Sigmoid colon (tissue), 7 donors: ENCODE measurements around the gene TMEM40. TPM values are rescaled to one million over a fixed set of nuclear protein-coding genes. Genes with fewer than 3 reads are reported as not detected.

Experiments used
- DNase-seq: peaks from one replicate; pipeline ENCODE4 v3.0.0-alpha.2; 2019
- H3K27ac ChIP-seq, 4 donors: fragments of 200-600 bp; sonication (generic); one replicate each; pipeline ENCODE4 v1.5.1; 2016 to 2019; ENCODE audit warnings: mild to moderate bottlenecking in 1 of 4
- H3K27me3 ChIP-seq, 3 donors: fragments of 200-600 bp; sonication (generic); one replicate each; pipeline ENCODE4 v1.5.1; 2019; ENCODE audit warnings: mild to moderate bottlenecking in 1 of 3
- H3K36me3 ChIP-seq, 4 donors: fragments of 200-600 bp; sonication (generic); one replicate each; pipeline ENCODE4 v1.5.1; 2016 to 2019
- H3K4me1 ChIP-seq, 4 donors: fragments of 200-600 bp; sonication (generic); one replicate each; pipeline ENCODE4 v1.5.1; 2017 to 2019
- H3K4me3 ChIP-seq, 4 donors: fragments of 200-600 bp; sonication (generic); one replicate each; pipeline ENCODE4 v1.5.1; 2017 to 2019; ENCODE audit warnings: mild to moderate bottlenecking in 2 of 4, moderate library complexity in 1 of 4
- H3K9me3 ChIP-seq, 4 donors: fragments of 200-600 bp in 3 of 4; sonication (generic) in 3 of 4; one replicate each; pipeline versions ENCODE4 v1.5.1 to v1.6.1; 2013 to 2019
- EP300 ChIP-seq, 4 donors: sonication (generic); formaldehyde crosslinking; IDR thresholded peaks; one replicate each; pipeline ENCODE4 v1.6.1; 2017; ENCODE audit warnings: antibody characterized with exemption in 4 of 4
- POLR2A ChIP-seq, 2 donors: fragments of 450-650 bp; IDR thresholded peaks; one replicate each; pipeline ENCODE4 v1.6.1; 2016; ENCODE audit warnings: antibody characterized with exemption in 2 of 2, mild to moderate bottlenecking in 2 of 2, moderate library complexity in 2 of 2
- POLR2AphosphoS5 ChIP-seq, 4 donors: sonication (generic); formaldehyde crosslinking; IDR thresholded peaks; one replicate each; pipeline ENCODE4 v1.6.1; 2017; ENCODE audit warnings: antibody characterized with exemption in 4 of 4
- WGBS, 2 donors: extraction: QIAGEN DNeasy Blood & Tissue Kit; methylation state at CpG; one replicate each; pipeline ENCODE4 v1.1.7; 2013; 5-methylcytosine and 5-hydroxymethylcytosine counted together
- intact Hi-C: fragments of 100-400 bp; cut with DNase I; formaldehyde crosslinking; loops from one replicate; pipeline ENCODE4 v1.15.1; 2023
- polyA plus RNA-seq, 3 donors: library from polyadenylated mRNA; stranded (reverse); fragments of 200-250 nt; gene quantifications; one replicate each; pipeline ENCODE4 v1.2.3, GENCODE V29; 2013
- total RNA-seq, 4 donors: library from RNA; depleted of rRNA; stranded (reverse); fragments of >200 nt; gene quantifications; one replicate each; pipeline ENCODE4 v1.1.0, GENCODE V29; 2016
- TF ChIP-seq, protein P1 (sequence below), 4 experiments: fragments of 450-650 bp in 3 of 4; fragments of 200-600 bp in 1 of 4; IDR thresholded peaks; one replicate each; pipeline ENCODE4 v1.5.1; 2016 to 2019; ENCODE audit warnings: antibody characterized with exemption in 4 of 4, mild to moderate bottlenecking in 3 of 4, moderate library complexity in 2 of 4
- donor health status: healthy with polysubstance abuse.
- donor health status: Bipolar disorder and iron deficiency.
- donor health status: healthy.

Gene TMEM40
- total and polyA plus RNA-seq, 7 donors = 0.10 to 0.60 TPM; not detected in 5

DNA sequence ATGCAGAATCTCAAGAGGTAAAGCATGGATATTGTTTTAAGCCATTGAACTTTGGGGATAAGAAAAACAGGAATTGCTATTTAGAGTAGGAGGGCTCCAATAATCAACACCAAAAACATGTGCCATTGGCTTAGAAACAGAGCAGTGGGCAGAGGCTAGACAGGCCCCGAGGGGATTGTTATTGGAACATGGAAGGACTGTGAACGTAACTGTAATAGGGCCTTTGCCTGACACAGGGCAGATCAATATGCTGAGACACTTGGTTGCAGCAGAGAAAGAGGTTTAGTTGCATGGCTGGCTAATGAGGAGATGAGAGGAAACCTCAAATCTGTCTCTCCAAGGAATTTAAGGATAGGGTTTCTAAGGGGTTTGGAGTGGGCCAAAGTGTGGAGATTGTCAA is 58.3 kb downstream of the TMEM40 start:
- Histone ChIP-seq H3K4me3 (no peak overlapping the region), H3K27me3 (no peaks in the 10 kb centered on the region), H3K9me3 (no peaks in the 10 kb centered on the region), H3K4me1 (no peaks in the 10 kb centered on the region), H3K36me3 (no peaks in the 10 kb centered on the region), H3K27ac (no peak overlapping the region)
- WGBS, 2 donors = 88 to 92% methylated on average over 2 of the region's 2 CpGs
- intact Hi-C loops = no loop called here
- no peak for DNase-seq
- TF ChIP-seq POLR2AphosphoS5 (IDR thresholded peaks at IDR 0.05) = no peak
- TF ChIP-seq, protein P1, sequence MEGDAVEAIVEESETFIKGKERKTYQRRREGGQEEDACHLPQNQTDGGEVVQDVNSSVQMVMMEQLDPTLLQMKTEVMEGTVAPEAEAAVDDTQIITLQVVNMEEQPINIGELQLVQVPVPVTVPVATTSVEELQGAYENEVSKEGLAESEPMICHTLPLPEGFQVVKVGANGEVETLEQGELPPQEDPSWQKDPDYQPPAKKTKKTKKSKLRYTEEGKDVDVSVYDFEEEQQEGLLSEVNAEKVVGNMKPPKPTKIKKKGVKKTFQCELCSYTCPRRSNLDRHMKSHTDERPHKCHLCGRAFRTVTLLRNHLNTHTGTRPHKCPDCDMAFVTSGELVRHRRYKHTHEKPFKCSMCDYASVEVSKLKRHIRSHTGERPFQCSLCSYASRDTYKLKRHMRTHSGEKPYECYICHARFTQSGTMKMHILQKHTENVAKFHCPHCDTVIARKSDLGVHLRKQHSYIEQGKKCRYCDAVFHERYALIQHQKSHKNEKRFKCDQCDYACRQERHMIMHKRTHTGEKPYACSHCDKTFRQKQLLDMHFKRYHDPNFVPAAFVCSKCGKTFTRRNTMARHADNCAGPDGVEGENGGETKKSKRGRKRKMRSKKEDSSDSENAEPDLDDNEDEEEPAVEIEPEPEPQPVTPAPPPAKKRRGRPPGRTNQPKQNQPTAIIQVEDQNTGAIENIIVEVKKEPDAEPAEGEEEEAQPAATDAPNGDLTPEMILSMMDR (IDR thresholded peaks at IDR 0.05) = no peak
- no peak for TF ChIP-seq EP300 (IDR thresholded peaks at IDR 0.05)
- TF ChIP-seq POLR2A (IDR thresholded peaks at IDR 0.05) = no peak

- DNase-seq = no peak
- intact Hi-C loops = no loop called here
- 88% methylated on average over 2 of the region's 2 CpGs for WGBS, 2 donors
- no peak for TF ChIP-seq POLR2A (IDR thresholded peaks at IDR 0.05)
- no peak for TF ChIP-seq EP300 (IDR thresholded peaks at IDR 0.05)
- TF ChIP-seq POLR2AphosphoS5 (IDR thresholded peaks at IDR 0.05) = no peak
- TF ChIP-seq, protein P1 (IDR thresholded peaks at IDR 0.05) = no peak
- Histone ChIP-seq H3K4me3 (no peak overlapping the region), H3K9me3 (no peaks in the 10 kb centered on the region), H3K27me3 (no peaks in the 10 kb centered on the region), H3K4me1 (no peaks in the 10 kb centered on the region), H3K36me3 (no peaks in the 10 kb centered on the region), H3K27ac (no peak overlapping the region)
Measured at GRCh38 chr3:12695916-12696315, 63.1 kb downstream of the TMEM40 start.

DNA sequence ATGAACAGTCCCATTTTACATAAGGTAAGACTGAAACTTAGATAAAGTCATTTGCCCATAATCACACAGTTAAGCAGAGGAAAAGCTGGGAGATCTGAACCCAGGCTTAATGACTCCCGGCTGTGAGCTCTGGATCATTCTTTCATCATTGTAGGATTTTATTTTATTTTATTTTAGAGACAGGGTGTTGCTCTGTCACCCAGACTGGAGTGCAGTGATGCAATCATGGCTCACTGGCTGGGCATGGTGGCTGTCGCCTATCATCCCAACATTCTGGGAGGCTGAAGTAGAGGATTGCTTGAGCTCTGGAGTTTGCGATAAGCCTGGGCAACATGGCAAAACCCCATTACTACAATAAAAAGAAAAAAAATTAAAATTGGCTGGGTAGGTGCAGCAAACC is 63.9 kb downstream of the TMEM40 start:
- H3K9me3 ChIP-seq = no peaks in the 10 kb centered on the region
- no peaks in the 10 kb centered on the region for H3K4me1 ChIP-seq
- DNase-seq = no peak
- H3K27ac ChIP-seq = no peak overlapping the region
- H3K27me3 ChIP-seq = no peaks in the 10 kb centered on the region
- H3K4me3 ChIP-seq = no peak overlapping the region
- 90 to 97% methylated on average over 3 of the region's 3 CpGs for WGBS, 2 donors
- intact Hi-C loops = no loop called here
- TF ChIP-seq, protein P1 (IDR thresholded peaks at IDR 0.05) = no peak
- TF ChIP-seq POLR2AphosphoS5 (IDR thresholded peaks at IDR 0.05) (no peak), EP300 (IDR thresholded peaks at IDR 0.05) (no peak), POLR2A (IDR thresholded peaks at IDR 0.05) (no peak)
- H3K36me3 ChIP-seq = no peaks in the 10 kb centered on the region

DNA sequence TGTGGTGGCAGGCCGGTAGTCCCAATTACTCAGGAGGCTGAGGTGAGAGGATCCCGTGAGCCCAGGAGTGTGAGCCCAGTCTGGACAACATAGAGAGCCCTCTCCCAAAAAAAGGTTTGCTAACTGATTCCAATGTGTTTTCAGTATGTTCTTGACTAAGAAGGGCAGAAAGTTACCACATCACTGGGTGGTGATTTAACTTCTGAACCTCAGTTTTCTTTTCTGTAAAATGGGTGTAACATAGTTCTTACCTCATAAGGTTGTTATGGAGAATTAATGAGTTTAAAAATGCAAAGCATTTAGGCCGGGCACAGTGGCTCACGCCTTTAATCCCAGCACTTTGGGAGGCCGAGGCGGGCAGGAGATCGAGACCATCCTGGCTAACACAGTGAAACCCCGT is 66.6 kb downstream of the TMEM40 start:
- Histone ChIP-seq H3K27me3 (no peaks in the 10 kb centered on the region), H3K36me3 (no peaks in the 10 kb centered on the region), H3K4me1 (no peaks in the 10 kb centered on the region), H3K9me3 (no peaks in the 10 kb centered on the region), H3K4me3 (no peak overlapping the region), H3K27ac (no peak overlapping the region)
- no peak for DNase-seq
- no peak for TF ChIP-seq EP300 (IDR thresholded peaks at IDR 0.05)
- intact Hi-C loops = no loop called here
- WGBS, 2 donors = 91 to 92% methylated on average over 8 of the region's 8 CpGs

- Histone ChIP-seq H3K9me3 (no peaks in the 10 kb centered on the region), H3K36me3 (no peaks in the 10 kb centered on the region), H3K27ac (no peak overlapping the region), H3K4me3 (no peak overlapping the region), H3K27me3 (no peaks in the 10 kb centered on the region), H3K4me1 (no peaks in the 10 kb centered on the region)
- intact Hi-C loops = no loop called here
- WGBS, 2 donors = 84 to 87% methylated on average over 11 of the region's 11 CpGs
- TF ChIP-seq EP300 (IDR thresholded peaks at IDR 0.05) = no peak
- TF ChIP-seq POLR2AphosphoS5 (IDR thresholded peaks at IDR 0.05) = no peak
- TF ChIP-seq, protein P1 (IDR thresholded peaks at IDR 0.05) = no peak
- TF ChIP-seq POLR2A (IDR thresholded peaks at IDR 0.05) = no peak
- DNase-seq = no peak
Measured at GRCh38 chr3:12689997-12690711, 68.9 kb downstream of the TMEM40 start.
